ENCODE data around the gene MGST3.
"Not testable (repeated sequence)": the region's sequence is repeated elsewhere in the genome, so short reads cannot be mapped to it uniquely, and the experiment has no call there.

Gene MGST3

DNA sequence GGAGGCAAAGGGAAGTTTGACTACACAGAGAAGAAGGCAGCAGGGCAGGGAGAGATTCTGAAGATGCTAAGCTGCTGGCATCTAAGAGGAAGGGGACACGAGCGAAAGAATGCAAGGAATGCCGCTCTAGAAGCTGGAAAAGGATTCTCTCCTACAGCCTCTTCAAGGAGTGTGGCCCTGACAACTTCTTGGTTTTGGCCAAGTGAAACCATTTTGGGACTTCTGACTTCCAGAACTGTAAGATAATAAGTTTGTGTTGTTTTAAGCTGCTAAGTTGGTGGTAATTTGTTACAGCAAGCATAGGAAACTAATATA is 28.5 kb downstream of the MGST3 start:
- DNase-seq = no peak

DNA sequence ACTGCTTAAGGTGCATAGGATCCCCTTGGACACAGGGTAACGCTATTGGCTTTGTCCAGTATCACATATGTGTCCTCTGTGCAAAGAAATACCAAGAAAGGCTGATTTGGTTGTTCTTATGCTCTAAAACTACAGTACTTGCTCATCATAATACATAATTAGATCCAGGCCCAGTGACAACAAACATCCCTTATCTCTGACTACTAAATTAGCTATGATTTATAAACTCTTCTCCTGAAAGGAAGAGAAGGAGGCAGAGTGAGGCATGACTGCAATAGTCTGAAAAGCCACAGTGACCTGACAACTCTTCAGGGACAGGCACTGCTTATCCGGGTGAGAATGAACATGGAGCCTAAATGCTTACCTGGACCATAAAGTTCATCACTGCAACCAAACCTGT is 30.7 kb downstream of the MGST3 start:
- no peak for DNase-seq

DNA sequence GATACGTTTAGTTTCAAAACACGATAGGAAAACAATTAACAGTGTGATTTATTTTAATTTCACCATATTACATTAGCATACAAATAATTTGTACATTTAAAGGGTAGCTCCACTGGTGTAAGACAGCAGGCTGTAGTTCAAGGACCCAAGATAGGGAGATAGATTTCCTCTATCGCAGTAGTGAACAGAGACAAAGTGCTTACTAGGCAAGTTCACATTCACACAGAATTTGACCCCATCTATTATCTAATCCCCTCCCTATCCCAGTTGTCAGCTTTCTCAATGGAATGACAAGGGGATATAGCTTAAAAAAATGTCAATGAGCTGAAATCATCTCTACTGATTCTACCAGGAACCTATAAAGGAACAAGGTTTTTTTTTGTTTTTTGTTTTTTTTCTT is 31.2 kb downstream of the MGST3 start:
- DNase-seq = no peak

DNA sequence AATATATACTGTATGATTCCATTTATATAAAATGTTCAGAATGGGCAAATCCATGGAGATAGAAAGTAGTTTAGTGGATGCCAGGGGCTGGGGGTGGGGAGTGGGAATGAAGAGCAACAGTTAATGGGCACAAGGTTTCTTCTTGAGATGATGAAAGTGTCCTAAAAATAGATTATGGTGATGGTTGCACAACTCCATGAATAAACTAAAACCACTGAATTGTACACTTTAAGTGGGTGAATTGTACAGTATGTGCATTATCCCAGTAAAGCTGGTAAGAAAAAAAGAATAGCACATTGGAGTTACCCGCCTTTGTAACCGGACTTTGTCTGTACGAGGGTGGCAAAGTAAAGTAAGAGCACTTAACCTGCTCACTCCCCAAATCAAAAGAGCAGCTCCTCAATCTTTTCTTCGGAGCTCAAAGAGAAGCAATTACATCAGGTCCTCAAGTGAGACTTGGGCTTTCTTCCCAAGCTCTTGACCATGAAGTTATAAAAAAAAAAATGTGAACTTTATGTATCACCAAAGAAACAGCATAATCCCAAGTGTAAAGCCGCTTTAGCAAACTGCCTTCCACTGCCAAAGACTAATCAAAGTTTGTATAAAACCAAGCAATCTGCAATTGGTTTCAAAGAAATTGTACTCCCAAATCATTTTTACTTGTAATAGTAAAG is 35.3 kb downstream of the MGST3 start:
- DNase-seq = peak; percentile 21

DNA sequence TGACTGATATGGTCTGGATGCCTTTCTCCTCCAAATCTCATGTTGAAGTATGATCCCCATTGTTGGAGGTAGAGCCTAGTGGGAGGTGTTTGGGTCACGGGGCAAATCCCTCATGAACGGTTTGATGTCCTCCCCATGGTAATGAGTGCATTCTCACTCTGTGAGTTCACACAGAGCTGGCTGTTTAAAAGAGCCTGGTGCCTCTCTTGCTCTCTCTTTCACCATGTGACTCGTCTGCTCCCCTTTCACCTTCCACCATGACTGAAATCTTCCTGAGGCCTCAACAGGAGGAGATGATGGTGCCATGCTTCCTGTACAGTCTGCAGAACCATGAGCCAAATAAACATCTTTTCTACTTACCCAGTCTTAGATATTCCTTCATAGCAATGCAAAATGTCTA is 37.1 kb downstream of the MGST3 start:
- no peak for DNase-seq

DNA sequence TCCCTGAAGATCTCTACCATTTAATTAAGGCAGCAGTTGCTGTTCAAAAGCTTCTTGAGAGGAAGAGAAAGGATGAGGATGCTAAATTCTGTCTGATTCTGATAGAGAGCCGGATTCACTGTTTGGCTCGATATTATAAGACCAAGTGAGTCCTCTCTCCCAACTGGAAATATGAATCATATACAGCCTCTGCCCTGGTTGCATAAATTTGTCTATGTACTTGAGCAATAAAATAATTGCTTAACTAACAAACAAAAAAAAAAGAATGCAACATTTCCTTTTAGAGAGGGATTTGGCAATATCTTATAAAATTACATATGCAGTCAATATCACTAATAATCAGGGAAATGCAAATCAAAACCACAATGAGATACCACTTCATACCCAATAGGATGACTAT is 40.5 kb downstream of the MGST3 start:
- DNase-seq = no peak

DNA sequence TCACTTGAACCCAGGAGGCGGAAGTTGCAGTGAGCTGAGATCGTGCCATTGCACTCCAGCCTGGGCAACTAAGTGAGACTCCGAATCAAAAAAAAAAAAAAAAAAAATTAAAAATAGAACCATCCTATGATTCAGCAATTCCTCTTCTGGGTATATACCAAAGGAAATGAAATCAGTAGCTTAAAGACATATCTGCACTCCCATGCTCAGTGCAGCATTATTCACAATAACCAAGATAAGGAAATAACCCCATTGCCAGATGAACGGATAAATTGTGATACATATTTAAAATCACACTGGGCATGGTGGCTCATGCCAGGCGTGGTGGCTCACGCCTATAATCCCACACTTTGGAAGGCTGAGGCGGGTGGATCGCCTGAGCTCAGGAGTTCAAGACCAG is 43.6 kb downstream of the MGST3 start:
- no peak for DNase-seq

DNA sequence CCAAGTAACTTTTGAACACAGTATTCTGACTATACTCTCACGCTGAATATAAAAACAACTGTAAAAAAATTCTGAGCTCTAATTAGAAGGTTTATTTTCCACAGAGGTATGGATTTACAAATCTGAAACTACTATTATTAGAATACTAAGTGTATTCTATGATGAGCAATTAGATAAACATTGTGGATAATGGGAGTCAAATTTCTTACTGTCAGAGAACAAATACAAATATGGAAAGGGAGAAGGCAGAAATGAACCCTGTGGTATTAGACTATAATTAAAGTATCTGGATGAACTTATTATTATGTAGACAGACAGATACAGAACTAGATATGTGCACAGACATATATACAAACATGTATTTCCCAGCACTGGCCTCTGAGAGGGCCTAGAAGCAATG is 44.8 kb downstream of the MGST3 start:
- no peak for DNase-seq

DNA sequence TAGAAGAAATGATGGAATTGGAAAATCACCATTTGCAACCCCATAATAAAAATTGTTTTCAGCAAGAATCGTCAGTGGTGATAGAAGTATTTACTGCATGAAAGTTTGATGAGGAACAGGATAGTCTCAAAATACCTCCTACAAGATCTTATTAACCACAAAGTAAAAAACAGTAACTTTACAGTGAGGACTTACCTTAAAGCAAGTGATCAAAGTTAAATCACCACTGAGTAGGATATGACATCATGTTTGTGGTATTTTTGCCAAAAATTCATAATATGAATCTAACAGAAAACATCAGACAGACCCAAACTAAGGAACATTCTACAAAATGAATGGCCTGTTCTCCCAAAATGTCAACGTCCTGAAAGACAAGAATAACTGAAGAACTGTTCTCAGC is 47.5 kb downstream of the MGST3 start:
- DNase-seq = no peak

DNA sequence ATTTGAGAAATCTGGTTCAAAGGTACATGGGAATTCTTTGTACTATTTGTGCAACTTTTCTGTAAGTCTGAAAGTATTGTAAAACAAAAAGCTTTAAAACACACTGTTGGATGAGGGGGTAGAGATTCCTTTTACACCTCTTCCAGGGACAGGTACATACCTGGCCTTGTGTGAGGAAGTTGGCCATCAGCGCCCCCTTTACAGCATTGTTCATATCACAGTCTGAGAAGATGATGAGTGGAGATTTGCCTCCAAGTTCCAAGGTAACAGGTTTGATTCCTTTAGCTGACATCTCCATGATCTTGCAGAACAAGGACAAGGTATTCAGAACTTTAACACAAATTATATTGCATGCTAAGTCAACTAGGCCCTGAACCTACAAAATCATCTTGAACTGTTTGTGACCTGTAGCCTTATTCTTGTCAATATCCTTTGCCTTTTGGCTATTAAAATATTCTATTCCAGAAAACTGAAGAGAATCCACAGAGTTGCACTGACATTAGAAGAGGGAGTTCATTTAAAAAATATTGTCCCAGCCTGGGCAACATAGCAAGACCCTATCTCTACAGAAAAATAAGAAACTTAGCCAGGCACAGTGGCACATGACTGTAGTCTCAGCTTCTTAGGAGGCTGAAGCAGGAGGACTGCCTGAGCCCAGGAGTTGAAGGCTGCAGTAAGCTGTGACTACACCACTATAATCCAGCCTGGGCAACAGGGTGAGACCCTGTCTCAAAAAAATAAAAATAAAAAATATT is 48.4 kb downstream of the MGST3 start:
- DNase-seq = no peak

DNA sequence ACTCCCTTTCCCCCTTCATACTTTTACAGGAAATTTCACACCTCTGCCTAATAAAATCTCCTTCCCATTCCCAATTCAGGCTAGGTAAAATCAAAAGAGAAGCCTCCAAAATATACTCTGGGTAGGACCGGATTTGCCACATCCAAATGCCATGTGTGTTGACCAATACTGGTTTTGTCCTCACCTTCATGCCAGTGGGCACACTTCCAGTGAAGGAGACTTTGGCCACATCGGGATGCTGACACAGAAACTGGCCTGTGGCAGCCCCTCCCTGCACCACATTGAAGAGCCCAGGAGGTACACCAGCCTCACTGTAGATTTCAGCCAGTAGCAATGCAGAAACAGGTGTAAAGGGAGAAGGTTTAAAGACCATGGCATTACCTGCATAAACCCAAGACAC is 49.3 kb downstream of the MGST3 start:
- no peak for DNase-seq

DNA sequence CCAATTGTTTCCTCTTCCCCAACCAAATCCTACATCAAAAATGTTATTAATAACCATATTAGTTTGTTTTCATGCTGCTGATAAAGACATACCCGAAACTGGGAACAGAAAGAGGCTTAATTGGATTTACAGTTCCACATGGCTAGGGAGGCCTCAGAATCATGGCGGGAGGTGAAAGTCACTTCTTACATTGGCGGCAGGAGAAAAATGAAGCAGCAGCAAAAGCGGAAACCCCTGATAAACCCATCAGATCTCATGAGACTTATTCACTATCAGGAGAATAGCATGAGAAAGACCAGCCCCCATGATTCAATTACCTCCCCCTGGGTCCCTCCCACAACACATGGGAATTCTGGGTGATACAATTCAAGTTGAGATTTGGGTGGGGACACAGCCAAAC is 49.7 kb downstream of the MGST3 start:
- not testable (repeated sequence) for DNase-seq

DNA sequence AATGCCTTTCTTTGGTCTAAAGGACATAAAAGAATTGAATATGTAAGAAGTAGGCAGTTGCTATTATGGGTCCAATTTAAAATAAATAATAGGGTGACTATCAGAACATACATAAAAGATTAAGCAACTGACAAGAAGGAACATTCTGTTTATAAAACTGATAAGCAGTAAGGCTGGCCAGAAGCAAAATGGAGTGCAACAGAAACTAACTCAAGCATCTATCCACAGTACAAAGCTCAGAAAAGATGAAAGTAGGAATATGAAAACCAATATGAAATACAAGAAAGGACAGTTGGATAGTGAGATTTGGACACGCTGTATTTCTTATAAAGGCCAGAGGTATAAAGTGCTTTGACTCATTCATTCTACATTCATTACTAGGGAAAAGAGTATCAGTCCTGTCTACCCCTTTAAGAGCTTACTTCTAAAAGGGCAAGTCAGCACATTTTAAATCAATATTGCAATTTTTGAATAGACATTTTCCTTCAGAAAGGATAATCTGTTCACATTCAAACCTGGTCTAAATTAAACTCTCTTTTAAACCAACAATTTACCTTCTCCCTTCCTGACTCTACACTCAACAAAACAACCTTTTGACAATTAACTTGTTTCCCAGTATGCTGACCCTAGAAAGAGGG is 52.9 kb downstream of the MGST3 start:
- no peak for DNase-seq

DNA sequence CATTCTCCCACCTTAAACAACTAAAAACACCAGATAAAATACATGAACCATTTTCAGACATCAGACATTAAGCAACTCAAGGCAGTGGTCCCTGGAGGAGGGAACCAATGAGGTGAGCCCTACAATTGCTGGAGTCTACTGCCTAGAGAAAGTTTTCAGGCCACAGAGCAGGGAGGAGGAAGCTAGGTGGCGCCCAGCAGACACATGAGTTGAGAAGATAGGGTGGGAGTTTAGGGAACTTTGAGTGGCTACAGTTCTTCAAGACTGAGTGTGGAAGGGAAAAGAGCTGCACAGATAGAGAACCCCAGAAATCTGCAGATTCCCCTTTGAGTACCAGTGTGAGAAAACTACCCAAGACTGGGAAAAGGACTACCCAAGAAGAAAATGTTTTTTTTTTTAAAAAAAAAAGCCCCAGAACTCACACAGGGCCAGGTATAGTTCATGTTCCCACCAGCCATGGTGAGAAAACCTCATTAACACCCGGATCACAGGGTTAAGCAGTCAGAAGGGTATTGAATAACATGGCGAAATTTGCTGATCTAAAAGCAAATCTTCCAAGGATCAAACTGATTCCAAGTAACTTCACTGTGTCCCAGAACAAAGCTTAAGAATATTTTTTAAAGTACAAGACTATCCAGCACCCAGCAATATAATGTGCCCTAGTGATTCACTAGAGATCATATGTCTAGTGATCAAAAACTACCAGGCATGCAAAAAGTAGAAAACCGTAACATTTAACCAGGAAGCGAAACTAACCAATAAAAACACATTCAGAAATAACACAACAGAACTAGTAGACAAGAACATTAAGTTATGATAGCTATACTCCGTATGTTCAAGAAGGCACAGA is 55.3 kb downstream of the MGST3 start:
- DNase-seq = peak; percentile 81

DNA sequence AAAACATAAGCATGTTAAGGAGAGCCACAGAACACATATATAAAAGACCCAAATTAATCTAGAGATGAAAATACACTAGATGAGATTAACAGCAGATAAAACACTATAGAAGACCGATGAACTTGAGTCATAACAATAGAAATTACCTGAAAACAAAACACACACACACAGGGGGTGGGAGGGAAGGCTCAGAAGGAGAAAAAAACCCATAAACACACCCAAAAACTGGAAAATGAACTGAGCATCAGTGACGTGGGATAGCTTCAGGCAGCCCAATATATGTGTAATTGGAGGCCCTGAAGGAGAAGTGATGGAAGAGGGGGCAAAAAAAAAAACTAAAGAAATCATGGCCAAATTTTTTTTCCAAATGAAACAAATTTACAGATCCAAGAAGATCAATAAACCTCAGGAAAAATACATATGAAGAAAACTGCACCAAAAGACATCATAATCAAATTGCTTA is 56.0 kb downstream of the MGST3 start:
- no peak for DNase-seq

DNA sequence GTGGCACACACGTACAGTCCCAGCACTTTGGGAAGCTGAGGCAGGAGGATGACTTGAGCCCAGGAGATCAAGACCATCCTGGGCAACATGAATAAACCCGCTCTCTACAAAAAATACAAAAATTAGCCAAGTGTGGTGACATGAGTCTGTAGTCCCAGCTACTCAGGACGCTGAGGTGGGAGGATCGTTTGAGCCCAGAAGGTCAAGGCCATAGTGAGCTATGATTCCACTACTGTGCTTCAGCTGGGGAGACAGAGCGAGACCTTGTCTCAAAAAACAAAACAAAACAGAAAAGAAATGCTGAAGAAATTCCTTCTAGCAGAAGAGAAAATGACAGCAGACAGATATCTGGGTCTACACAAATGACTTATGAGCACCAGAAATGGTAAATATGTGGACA is 57.0 kb downstream of the MGST3 start:
- no peak for DNase-seq

DNA sequence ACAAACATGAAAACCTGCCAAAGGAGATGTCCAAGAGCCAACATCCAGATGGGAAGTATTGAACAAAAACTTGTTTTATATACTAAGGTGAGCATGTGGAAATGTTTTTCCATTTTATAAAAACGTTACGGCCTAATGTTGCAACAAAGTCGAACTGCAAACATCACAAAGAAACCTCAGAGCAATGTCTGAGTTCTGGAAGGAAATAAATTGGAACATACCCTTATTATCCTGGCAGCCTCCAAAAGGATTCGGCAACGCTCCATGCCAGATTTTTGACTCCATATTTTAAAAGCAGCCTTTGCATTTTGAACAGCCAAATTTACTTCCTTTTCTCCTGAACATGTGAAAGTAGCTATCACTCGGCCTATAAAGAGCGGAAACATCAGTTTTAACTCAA is 64.0 kb downstream of the MGST3 start:
- DNase-seq = no peak

DNA sequence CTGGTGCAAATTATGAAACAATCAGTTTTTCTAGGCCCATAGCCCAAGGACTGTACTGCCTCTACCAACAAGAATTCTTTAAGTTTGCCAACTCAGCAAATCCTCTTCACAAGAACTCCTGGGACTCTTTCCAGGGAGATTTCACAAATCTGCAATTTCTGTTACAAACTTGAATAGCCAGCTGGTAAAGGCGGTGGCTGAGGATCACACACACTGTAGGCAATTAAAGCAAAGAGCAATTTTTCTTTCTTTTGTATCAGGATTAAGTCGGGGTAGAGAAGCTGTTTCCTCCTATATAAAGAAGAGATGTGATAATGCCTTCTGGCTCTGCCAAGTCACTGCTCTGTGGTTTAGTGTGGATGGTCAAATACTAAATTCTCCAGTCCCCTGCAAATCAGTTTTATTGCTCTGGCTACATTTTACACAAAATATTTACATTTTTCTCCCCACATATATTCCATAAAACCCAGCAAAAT is 65.6 kb downstream of the MGST3 start:
- DNase-seq = peak; percentile 61

DNA sequence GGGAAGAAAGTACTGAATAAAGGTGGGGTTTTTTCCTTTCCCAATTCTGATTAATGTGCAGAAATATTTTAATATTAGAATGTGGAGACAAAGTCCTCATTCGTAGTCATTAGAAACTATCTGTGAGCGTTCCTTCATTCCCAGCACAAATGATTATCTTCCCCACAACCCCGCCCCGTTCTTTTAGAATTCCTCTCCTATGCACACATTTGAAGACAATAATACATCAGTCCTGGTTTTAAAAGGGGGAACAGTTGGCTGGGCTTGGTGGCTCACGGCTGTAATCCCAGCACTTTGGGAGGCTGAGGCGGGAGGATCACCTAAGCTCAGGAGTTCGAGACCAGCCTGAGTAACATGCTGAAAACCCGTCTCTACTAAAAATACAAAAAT is 66.5 kb downstream of the MGST3 start:
- no peak for DNase-seq

DNA sequence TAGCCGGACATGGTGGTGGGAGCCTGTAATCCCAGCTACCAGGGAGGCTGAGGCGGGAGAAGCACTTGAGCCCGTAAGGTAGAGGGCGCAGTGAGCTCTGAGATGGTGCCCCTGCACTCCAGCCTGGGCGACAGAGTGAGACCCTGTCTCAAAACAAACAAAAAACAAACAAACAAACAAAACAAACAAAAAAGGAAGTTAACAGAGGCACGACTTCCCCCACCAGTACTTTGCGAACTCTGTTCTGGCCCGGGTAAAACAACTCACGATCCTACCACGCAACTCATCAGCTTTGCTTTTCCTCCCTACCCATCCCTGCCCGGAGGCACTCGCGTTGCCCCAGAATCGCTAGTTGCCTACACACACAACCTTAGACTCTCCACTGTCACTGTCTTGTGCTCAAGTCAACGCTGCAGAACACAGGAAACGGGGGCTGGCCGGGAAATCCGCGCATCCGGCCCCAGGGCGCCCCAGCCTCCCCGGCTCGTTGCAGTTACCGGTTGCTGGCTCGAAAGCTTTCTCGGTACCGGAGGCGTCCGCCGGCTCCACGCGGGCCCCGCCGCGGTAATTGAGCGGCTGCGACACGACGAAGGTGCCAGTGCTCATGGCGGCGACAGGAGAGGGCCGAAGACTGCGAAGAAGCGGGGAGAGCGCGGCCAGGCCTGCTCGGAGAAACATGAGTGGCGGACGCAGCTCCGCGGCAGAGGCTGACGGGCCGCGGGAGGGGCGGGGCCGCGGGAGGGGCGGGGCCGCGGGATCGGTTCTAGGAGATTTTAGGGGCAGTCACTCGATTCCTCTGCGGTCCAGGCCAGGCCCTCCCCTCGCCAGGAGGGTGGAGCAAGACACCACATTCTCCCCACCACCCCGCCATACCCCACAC is 67.1 kb downstream of the MGST3 start, which contains the start of gene ALDH9A1:
Gene ALDH9A1 (minus strand): TSS at position 682 of the 880 bp plus-strand sequence. CDS start 4 bp downstream, at position 678.
- peak; percentile 92 for DNase-seq

DNA sequence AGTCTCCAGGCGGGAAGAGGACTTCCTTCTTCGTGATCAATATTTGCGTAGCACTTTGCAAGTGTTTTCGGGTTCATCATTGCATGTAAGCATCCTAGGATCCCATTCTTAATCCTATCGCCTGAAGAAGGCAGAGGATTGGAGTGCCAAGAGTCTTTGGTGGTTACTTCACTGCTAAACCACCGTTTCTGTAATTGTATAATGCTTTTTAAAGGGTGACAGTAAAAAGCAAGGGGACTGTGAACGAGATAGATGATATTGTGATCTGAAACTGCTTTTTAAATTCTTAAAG is 67.7 kb downstream of the MGST3 start:
- DNase-seq = no peak

DNA sequence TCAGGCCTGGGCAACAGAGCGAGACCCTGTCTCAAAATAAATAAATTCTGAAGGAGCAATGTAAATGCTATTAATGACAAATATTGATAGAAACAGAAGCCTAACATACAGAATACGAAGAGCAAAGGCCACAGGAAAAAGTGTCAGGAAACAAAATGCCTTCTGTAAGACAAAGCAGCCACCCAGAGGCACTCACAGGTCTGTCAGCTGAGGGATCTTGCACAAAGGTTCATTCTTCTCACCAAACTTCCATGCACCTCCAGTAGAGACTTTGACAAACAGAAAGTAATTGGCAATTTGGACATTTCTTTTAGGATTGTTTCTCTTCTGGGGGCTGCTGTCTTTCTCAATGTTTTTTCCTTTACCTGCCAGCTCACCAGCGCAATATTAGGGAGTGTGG is 68.5 kb downstream of the MGST3 start:
- DNase-seq = no peak
